ENCODE data around the gene ITGA2B. TPM values are rescaled to one million over a fixed set of nuclear protein-coding genes. Genes with fewer than 3 reads are reported as not detected.

Gene ITGA2B
- polyA plus RNA-seq, 1 donor (not counting 4 experiments of a cell fraction or from before 2014, with no cell fraction given) = not detected

GRCh38 chr17:44355642-44356099, 33.8 kb downstream of the ITGA2B start:
- TF ChIP-seq EZH2 (IDR thresholded peaks at IDR 0.05; ENCODE audit: low read length) = no peak
- TF ChIP-seq, protein P1, sequence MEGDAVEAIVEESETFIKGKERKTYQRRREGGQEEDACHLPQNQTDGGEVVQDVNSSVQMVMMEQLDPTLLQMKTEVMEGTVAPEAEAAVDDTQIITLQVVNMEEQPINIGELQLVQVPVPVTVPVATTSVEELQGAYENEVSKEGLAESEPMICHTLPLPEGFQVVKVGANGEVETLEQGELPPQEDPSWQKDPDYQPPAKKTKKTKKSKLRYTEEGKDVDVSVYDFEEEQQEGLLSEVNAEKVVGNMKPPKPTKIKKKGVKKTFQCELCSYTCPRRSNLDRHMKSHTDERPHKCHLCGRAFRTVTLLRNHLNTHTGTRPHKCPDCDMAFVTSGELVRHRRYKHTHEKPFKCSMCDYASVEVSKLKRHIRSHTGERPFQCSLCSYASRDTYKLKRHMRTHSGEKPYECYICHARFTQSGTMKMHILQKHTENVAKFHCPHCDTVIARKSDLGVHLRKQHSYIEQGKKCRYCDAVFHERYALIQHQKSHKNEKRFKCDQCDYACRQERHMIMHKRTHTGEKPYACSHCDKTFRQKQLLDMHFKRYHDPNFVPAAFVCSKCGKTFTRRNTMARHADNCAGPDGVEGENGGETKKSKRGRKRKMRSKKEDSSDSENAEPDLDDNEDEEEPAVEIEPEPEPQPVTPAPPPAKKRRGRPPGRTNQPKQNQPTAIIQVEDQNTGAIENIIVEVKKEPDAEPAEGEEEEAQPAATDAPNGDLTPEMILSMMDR (optimal IDR thresholded peaks at IDR 0.05 in 1 of 3, IDR thresholded peaks at IDR 0.05 in 1 of 3, conservative IDR thresholded peaks at IDR 0.05 in 1 of 3; ENCODE audit: extremely low read depth in 1 of 3, insufficient read depth in 2 of 3, low read length in 3 of 3) = no peak
- Histone ChIP-seq H4K20me1 (ENCODE audit: control insufficient read depth, extremely low read depth, insufficient read depth, low read length) (no peaks in the 10 kb centered on the region), H3K79me2 (ENCODE audit: control insufficient read depth, insufficient read depth, low read length) (no peaks in the 10 kb centered on the region), H3K4me2 (ENCODE audit: control insufficient read depth, extremely low read depth, insufficient read depth, low read depth, low read length) (no peak overlapping the region), H3K4me3 (ENCODE audit: control insufficient read depth in 2 of 3, extremely low read depth in 1 of 3, insufficient read depth in 2 of 3, low read depth in 1 of 3, low read length in 3 of 3) (no peak overlapping the region), H3K27ac (ENCODE audit: control insufficient read depth, insufficient read depth, low read length) (no peak overlapping the region), H3K27me3 (ENCODE audit: control insufficient read depth, extremely low read depth, insufficient read depth, low read length) (peaks cover 8% of the 10 kb centered on the region), H3K9me1 (ENCODE audit: control insufficient read depth, extremely low read depth, insufficient read depth, low read length) (no peaks in the 10 kb centered on the region), H2AFZ (ENCODE audit: control insufficient read depth, low read length) (no peak overlapping the region), H3K4me1 (ENCODE audit: control insufficient read depth, extremely low read depth, insufficient read depth, low read length) (no peaks in the 10 kb centered on the region), H3K9ac (ENCODE audit: control insufficient read depth, extremely low read depth, insufficient read depth, low read length) (no peak overlapping the region), H3K9me3 (ENCODE audit: control insufficient read depth, low read depth, low read length) (no peaks in the 10 kb centered on the region), H3K36me3 (ENCODE audit: control insufficient read depth in 2 of 2, extremely low read depth in 1 of 2, insufficient read depth in 2 of 2, low read length in 2 of 2) (peaks cover 11 to 18% of the 10 kb centered on the region in 2 experiments)
- no peak for FAIRE-seq
- dilution Hi-C loops (cut with MboI; ENCODE audit: extremely low pct_ligation_motif_present, low sequenced_read_pairs) = no loop called here
- no peak for DNase-seq (ENCODE audit: low read depth, low spot score)

GRCh38 chr17:44354582-44355561, 34.6 kb downstream of the ITGA2B start:
- peaks cover 8% of the 10 kb centered on the region for H3K27me3 ChIP-seq (ENCODE audit: control insufficient read depth, extremely low read depth, insufficient read depth, low read length)
- no peaks in the 10 kb centered on the region for H4K20me1 ChIP-seq (ENCODE audit: control insufficient read depth, extremely low read depth, insufficient read depth, low read length)
- TF ChIP-seq, protein P1 (optimal IDR thresholded peaks at IDR 0.05 in 1 of 3, IDR thresholded peaks at IDR 0.05 in 1 of 3, conservative IDR thresholded peaks at IDR 0.05 in 1 of 3; ENCODE audit: extremely low read depth in 1 of 3, insufficient read depth in 2 of 3, low read length in 3 of 3) = peak in 2 of 3 experiments; percentile 33 to 47
- TF ChIP-seq EZH2 (IDR thresholded peaks at IDR 0.05; ENCODE audit: low read length) = peak; percentile 31
- H3K27ac ChIP-seq (ENCODE audit: control insufficient read depth, insufficient read depth, low read length) = no peak overlapping the region
- H3K36me3 ChIP-seq (ENCODE audit: control insufficient read depth in 2 of 2, extremely low read depth in 1 of 2, insufficient read depth in 2 of 2, low read length in 2 of 2) = peaks cover 16 to 25% of the 10 kb centered on the region in 2 experiments
- no peak overlapping the region for H3K4me2 ChIP-seq (ENCODE audit: control insufficient read depth, extremely low read depth, insufficient read depth, low read depth, low read length)
- no peaks in the 10 kb centered on the region for H3K79me2 ChIP-seq (ENCODE audit: control insufficient read depth, insufficient read depth, low read length)
- no peak for DNase-seq (ENCODE audit: low read depth, low spot score)
- FAIRE-seq = no peak
- dilution Hi-C loops (cut with MboI; ENCODE audit: extremely low pct_ligation_motif_present, low sequenced_read_pairs) = no loop called here
- no peaks in the 10 kb centered on the region for H3K9me1 ChIP-seq (ENCODE audit: control insufficient read depth, extremely low read depth, insufficient read depth, low read length)
- no peaks in the 10 kb centered on the region for H3K4me1 ChIP-seq (ENCODE audit: control insufficient read depth, extremely low read depth, insufficient read depth, low read length)
- H3K4me3 ChIP-seq (ENCODE audit: control insufficient read depth in 2 of 3, extremely low read depth in 1 of 3, insufficient read depth in 2 of 3, low read depth in 1 of 3, low read length in 3 of 3) = no peak overlapping the region
- H2AFZ ChIP-seq (ENCODE audit: control insufficient read depth, low read length) = no peak overlapping the region
- no peaks in the 10 kb centered on the region for H3K9me3 ChIP-seq (ENCODE audit: control insufficient read depth, low read depth, low read length)
- no peak overlapping the region for H3K9ac ChIP-seq (ENCODE audit: control insufficient read depth, extremely low read depth, insufficient read depth, low read length)
